ACHN (cell line): ENCODE data around the gene EPN2.

Experiments used
- DNase-seq: peaks from one replicate; pipeline ENCODE4 v3.0.0-alpha.2; 2015
- in situ Hi-C: cut with HindIII; loops from 2 replicates; pipeline ENCODE4 v1.10.0; 2017; ENCODE audit warnings: low sequenced_read_pairs, low pct_ligation_motif_present, low pct_unique_long_range_greater_than_20kb

Gene EPN2

DNA sequence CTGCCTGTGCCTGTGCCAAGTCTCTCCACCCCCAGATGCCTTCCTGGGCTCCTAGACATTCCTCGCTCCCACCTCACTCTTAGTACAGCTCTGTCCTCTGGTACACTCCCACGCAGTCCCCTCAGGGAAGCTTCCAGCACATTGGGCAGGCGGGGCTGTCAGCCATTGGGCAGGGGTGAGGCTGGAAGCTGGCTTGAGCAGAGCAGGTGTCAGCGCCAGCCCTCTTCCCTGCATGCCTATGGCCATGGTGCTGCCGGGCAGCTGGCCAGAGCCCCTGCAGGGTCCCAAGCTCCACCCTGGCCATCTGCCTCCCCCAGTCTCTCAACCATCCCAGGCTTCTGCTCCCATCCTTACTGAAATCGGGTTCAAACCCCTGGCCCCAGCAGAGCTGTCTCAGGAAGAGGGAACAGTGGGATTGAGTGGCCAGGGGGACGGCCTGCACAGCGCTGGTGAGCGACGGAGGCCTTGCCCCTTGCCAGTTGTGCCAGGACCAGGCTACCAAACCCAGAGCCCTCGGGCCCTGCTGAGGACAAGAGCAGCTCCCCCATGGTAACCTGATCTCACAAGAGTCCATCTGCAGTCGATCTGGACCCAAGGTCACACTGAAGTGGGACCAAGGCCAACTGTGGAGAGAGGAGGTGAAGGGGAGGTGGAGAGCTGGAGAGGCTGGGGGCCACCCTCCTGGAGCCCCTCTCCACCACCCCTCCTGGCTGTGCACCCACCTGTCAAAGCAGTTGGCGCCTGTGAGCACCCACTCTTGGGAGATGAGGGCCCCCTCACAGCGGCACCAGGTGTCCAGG is 127.7 kb downstream of the EPN2 start:
- no peak for DNase-seq

DNA sequence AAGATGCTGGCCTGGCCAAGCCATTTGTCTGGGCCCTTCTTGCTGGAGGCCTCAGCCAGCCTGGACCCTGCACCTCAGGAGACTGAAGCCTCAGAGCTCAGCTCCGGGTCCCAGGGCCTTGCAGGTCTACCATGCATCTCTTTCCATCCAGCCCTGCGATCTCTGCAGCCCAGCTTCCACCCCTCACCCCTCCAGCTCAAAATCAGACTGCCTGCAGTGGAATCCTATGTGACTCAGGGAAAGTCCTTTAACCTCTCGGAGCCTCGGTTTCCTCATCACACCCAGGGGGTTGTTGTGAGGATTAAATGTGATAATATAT is 128.3 kb downstream of the EPN2 start:
- in situ Hi-C loops = loop anchor here (25.0 kb wide), 1 partner anchor 97 kb away; no protein-coding TSS in a partner anchor
- no peak for DNase-seq

More for the DNA sequence above, 127.7 kb downstream of the EPN2 start:
- in situ Hi-C loops = loop anchor here (25.0 kb wide), 1 partner anchor 97 kb away; no protein-coding TSS in a partner anchor

GRCh38 chr17:19365833-19366636 is 128.9 kb downstream of the EPN2 start:
- in situ Hi-C loops = loop anchor here (25.0 kb wide), 1 partner anchor 96 kb away; no protein-coding TSS in a partner anchor

GRCh38 chr17:19366637-19366972 is 129.4 kb downstream of the EPN2 start:
- no peak for DNase-seq
- in situ Hi-C loops = loop anchor here (25.0 kb wide), 1 partner anchor 96 kb away; no protein-coding TSS in a partner anchor

More at GRCh38 chr17:19365833-19366636, 128.9 kb downstream of the EPN2 start:
- no peak for DNase-seq

- DNase-seq = no peak
- in situ Hi-C loops = loop anchor here (25.0 kb wide), 1 partner anchor 94 kb away; no protein-coding TSS in a partner anchor
Observed at GRCh38 chr17:19368229-19368628, 131.1 kb downstream of the EPN2 start.

GRCh38 chr17:19369107-19369778 is 132.1 kb downstream of the EPN2 start:
- in situ Hi-C loops = loop anchor here (25.0 kb wide), 1 partner anchor 93 kb away; no protein-coding TSS in a partner anchor

DNA sequence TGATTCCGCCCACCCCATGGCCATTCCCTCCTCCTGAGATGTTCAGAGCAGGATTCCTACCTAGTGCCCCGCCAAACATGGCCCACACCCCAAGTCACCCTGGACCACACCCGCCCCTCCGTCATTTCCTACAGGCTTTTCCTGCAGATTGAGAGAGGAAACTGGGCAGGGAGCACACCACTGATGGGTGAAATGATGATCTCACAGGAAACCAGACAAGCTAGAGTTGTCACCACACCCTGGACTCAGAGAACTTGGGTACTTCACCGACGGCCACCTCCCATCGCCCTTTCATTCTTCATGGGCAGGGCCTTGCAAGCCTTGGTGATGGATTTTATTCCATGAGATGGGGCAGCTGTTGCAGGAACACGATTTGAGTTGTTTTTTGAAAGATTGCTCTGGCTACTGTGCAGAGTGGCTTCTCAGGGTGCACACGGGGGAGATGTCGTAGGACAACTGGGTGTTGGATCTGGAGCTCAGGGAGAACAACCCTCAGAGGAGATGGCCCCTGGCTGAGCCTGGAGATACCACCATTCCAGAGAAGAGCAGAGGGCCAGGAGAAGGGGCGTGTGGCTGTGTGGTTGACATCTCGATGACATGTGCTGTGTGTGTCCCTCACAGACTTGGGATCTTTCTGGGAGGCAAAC is 132.8 kb downstream of the EPN2 start:
- in situ Hi-C loops = loop anchor here (25.0 kb wide), 1 partner anchor 92 kb away; no protein-coding TSS in a partner anchor
- DNase-seq = no peak

More at GRCh38 chr17:19369107-19369778, 132.1 kb downstream of the EPN2 start:
- DNase-seq = no peak

DNA sequence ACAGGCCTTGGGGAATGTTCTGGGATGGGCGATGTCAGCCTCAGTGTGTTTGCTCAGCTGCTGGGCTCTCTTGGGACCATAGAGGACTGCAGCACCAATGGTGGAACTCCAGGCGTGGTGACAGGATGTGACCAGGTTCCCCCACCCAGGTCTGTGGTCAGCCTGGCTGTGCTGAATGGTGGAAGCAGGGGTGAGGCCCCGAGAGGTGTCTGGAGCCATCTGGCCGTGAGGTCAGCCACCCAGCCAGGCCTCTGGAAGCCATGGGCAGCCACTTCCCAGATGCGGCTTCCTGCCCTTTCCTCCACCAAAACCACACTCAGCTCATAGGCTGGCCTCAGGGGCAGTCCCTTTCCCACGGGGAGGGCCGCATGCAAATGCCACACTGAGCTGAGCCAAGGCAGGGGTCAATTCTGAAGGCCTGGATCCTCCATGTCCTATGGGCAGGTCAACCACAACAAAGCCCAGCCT is 133.4 kb downstream of the EPN2 start:
- no peak for DNase-seq
- in situ Hi-C loops = loop anchor here (25.0 kb wide), 1 partner anchor 92 kb away; no protein-coding TSS in a partner anchor

- no peak for DNase-seq
- in situ Hi-C loops = loop anchor here (25.0 kb wide), 1 partner anchor 91 kb away; no protein-coding TSS in a partner anchor
Observed at GRCh38 chr17:19371259-19372010, 134.3 kb downstream of the EPN2 start.

- in situ Hi-C loops = loop anchor here (25.0 kb wide), 1 partner anchor 90 kb away; no protein-coding TSS in a partner anchor
- DNase-seq = no peak
Observed at GRCh38 chr17:19372011-19372370, 134.8 kb downstream of the EPN2 start.

DNA sequence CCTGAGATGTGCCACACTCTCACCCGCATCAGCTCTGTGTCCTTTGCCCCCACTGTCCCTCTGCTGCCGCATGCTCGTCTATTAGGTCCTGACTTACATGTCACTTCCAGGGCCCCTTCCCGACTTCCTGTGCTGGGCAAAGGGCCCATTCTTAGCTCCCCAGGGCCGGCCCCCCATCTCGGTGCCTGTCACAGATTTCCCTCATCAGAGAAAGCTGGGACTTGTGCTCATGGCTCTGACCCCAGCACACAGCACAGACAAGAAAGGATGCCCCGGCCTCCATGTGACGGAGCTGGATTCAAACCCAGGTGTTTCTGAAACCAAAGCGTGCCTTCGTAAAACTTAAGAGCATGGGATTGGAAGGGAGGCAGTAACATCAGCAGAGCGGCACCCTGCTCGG is 135.3 kb downstream of the EPN2 start:
- in situ Hi-C loops = loop anchor here (25.0 kb wide), 1 partner anchor 90 kb away; no protein-coding TSS in a partner anchor
- no peak for DNase-seq

DNA sequence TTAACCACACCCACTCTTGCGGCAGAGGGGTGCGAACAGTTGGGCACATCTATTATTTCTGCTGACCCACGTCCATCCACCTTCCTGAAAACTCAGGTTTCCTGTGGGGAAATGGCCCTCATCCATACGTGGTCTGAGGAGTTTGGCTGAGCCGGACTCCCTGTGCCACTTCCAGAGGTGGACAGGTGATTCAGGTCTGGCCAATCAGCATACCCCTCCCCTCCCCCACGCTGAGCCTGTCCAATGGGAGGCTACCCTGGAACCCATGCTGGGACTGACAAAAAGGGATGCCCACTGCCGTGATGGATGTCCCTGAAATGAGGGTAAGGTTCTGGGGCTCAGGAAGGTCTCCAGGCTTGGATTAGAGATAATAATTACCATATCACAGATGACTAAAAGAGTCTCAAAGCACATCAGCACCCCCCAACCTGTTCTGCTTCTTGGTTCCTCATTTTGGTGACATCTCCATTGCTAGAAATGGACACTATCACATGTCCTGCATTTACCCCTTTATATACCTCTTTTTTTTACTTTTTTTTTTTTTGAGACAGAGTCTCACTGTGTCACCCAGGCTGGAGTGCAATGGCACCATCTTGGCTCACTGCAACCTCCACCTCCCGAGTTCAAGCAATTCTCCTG is 135.8 kb downstream of the EPN2 start:
- DNase-seq = no peak
- in situ Hi-C loops = loop anchor here (25.0 kb wide), 1 partner anchor 89 kb away; no protein-coding TSS in a partner anchor

GRCh38 chr17:19374136-19374535 is 137.0 kb downstream of the EPN2 start:
- no peak for DNase-seq
- in situ Hi-C loops = loop anchor here (25.0 kb wide), 1 partner anchor 88 kb away; no protein-coding TSS in a partner anchor

DNA sequence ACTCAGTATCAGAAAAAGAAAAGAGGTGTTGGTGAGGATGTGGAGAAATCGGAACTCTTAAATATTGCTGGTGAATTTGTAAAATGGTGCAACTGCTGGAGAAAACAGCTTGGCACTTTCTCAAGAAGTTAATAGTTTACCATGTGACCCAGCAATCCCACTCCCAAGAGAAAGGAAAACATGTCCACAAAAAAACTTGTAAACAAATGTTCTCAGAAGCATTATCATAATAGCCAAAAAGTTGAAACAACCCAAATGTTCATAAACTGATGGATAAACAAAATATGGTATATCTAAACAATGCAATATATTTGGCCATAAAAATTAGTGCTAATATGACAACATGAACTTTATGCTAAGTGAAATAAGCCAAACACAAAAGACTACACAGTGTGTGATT is 138.6 kb downstream of the EPN2 start:
- in situ Hi-C loops = no loop called here

DNA sequence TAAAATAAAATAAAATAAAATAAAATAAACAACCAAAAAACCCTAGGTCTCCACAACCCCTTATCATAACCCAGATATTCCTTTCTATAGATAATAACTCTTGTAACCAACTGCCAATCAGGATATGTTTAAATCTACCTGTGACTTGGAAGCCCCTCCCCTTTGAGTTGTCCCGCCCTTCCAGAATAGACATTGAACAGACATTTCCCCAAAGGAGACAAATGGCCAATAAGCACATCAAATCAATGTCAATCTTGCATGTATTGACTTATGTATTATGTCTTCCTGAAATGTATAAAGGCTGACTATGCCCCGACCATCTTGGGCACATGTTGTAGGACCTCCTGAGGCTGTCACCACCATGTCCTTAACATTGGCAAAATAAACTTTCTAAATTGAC is 139.6 kb downstream of the EPN2 start:
- peak; percentile 13 for DNase-seq
- in situ Hi-C loops = no loop called here

More for the DNA sequence above, 138.6 kb downstream of the EPN2 start:
- no peak for DNase-seq

DNA sequence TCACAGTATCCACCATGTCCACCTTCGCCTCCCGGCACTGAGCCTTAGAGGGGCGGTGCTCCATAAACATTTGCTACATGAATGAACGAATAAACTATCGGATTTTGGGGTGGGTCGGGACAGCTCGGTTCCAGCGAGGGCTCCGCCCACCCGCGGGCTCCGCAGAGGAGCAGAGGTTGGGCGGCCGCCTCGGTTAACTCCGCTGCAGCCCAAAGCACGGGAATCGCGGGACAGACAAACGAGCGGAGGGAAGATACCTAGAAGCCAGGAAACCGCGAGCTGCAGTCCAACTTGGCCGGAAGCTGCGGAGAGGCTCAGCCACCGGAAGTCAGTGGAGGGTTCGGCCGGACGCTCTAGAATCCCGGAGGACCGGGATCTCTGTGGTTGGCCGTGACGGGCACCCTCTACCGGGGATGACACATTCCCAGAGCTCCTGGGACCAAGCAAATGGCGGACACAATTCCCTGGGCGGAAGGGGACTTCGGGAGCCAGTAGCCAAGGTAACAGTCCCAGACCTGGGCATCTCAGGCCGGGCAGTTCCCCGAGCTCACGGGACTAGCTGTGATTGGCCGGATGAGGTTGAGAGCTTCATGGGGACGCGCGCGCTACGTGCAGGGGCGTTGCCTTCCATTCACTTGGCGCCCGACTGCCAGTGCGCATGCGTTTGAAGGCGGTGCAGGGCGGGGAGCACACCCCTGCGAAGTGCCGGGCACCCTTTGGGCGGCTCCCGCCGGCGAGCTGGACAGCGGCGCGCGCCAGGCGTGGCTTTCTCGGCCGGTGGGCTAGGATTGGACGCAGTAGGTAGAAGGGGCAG is 140.6 kb downstream of the EPN2 start:
- in situ Hi-C loops = no loop called here
- peak; percentile 99 for DNase-seq
